ENCODE data around the gene NANOS2.
"Not testable (repeated sequence)": the region's sequence is repeated elsewhere in the genome, so short reads cannot be mapped to it uniquely, and the experiment has no call there.

The NANOS2 gene

DNA sequence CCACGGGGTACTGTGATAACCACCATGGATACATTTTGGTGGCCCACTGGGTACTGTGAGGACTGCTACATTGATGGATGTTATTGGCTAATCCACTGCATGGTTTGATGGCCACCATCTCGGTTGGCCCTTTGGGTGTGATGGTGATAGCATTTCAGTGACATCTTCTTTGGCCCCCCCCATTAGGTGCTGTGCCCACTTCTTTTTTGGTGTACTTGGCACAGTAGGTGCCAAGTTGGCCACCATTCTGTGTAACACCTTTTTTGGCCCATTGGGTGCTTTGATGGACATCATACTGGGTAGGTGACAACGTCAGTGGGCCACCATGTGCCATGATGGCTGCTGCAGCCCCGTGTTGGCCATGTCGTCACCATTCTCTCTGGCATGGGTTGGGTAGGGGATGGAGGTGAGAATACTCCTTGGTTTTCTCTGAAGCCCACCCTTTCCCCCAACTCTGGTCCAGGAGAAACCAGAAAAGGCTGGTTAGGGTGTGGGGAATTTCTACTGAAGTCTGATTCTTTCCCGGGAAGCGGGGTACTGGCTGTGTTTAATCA is 41.3 kb downstream of the NANOS2 start:
- no peak for DNase-seq

GRCh38 chr19:45872095-45872919 is 42.3 kb downstream of the NANOS2 start:
- DNase-seq = no peak

DNA sequence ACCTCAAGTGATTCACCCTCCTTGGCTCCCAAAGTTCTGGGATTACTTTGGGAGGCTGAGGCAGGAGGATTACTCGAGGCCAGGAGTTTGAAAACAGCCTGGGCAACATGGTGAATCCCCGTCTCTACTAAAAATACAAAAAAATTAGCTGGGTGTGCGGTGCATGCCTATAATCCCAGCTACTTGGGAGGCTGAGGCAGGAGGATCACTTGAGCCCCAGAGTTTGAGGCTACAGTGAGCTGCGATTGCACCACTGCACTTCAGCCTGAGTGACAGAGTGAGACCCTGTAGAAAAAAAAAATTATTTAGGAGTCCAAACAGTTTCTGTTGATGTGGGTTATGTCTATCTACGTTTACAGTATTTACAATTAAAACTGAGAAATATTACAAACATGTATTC is 43.8 kb downstream of the NANOS2 start:
- no peak for DNase-seq

DNA sequence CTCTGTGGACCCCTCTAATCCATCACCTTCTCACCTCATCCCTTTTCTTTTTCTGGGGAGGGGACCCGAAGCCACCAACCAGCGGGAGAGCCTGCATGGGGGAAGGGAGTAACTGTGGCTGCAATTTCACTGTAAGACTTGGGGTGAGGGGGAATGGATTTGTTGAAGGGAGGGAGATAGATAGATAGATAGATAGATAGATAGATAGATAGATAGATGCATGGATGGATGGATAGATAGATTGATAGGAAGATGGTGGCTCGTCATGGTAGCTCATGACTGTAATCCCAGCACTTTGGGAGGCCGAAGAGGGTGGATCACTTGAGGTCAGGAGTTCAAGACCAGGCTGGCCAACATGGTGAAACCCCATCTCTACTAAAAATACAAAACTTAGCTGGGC is 47.3 kb downstream of the NANOS2 start:
- not testable (repeated sequence) for DNase-seq

DNA sequence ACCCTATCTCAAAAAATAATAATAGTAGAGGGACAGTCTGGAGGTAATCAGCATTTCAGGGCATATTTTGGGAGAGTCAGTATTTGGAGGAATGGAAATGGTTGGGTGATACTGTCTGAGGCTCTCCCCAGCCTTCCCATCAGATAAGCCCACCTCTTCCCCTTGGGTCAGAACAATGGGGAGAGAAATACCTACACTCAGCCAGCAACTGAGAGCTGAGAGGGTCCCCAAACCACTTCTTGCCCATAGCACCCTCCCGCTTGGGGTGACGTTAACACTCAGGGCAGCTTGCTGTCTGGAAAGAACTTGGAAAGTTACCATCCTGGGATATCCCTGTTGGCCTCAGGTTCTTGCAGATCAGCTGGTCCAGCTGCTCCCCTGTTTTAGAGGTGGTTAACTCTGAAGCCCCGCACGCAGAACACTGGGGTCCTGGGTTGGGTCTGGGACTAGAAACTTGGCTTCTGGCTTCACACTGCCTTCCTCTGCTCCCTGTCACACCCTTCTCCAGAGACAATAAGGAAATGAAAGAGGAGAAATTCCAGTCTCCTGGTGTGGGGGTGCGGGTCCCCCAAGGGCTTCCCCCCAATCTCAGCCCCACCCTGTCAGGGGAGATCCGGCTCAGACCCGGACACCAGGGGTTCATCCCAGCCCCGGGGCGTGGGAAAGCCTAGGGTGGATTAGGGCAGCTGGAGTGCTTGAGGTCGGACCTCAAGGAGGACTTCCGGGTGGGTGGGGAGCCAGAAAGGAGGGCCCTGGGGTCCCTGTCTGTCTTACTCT is 48.0 kb downstream of the NANOS2 start:
- DNase-seq = no peak

DNA sequence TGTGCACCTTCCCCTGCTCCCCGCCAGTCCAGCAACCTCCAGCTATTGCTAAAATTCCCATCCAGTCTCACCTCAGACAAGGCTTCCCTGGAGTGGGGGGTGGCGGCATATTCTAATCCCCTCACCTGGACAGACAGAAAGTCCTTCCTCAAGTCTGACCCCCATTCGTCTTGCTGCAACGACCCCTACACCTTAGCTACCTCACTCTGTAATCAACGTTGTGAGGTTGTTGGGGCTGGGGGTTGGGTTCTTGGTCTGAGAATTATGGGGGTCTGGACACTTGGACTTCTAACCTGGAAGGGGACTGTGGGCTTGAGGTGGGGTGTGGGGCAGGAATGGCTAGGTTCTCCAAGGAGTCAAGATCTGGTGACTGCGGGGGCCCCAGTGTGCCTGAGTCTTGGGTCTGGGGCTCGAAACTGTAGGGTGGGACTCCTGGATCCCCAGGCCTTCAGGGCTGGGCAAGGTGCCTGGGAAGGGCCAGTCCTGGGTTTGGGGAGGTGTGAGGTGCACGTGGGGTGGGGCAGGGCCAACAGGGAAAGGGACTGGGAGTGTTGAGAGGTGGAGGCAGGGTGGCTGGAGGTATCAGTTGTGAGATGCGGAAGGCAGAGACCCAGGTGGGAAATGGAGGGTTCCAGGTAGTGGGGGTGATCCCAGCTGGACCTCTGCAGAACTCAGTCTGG is 49.2 kb downstream of the NANOS2 start:
- DNase-seq = no peak

- no peak for DNase-seq
Observed at GRCh38 chr19:45864629-45865082, 49.9 kb downstream of the NANOS2 start.

DNA sequence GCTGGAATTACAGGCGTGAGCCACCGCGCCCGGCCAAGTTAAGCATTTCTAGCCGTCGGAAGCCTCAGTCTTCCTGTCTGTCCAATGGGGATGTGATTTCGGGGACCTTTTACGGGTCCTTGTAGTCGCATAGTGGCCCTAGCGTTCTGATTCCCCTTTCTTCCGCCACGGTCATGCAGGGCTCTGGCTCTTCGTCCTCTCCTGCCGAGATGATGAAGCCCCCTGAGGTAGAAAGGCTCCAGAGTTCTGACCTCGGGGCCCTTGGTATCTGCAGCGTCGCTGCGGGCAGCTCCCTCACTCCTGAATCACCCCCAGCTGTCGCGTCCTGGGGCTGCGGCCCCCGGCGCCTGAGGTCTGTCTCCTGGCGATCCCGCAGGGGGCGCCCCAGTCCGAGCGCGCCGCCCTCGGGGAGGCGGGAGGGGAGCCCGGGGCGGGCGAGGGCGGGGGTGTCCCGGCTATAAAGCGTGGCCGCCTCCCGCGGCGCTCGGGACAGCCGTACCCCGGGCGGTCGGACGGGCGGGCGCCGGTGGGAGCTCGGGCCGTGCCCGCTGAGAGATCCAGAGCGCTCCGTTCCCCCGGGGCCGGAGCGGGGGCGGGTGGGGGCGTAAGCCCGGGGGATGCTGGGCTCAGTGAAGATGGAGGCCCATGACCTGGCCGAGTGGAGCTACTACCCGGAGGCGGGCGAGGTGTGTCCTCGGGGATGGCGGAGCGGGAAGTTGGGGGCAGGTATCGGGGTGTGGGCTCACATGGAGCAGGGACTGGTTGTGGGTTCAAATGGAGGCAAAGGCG is 50.5 kb downstream of the NANOS2 start, which contains the start of gene FOXA3:
Gene FOXA3, plus strand, starts transcription at position 487 of the 789 bp plus-strand sequence. Its CDS starts 131 bp downstream, at position 618.
- DNase-seq = peak in 5 of 6 experiments; percentile 15 to 50 (median 35)

DNA sequence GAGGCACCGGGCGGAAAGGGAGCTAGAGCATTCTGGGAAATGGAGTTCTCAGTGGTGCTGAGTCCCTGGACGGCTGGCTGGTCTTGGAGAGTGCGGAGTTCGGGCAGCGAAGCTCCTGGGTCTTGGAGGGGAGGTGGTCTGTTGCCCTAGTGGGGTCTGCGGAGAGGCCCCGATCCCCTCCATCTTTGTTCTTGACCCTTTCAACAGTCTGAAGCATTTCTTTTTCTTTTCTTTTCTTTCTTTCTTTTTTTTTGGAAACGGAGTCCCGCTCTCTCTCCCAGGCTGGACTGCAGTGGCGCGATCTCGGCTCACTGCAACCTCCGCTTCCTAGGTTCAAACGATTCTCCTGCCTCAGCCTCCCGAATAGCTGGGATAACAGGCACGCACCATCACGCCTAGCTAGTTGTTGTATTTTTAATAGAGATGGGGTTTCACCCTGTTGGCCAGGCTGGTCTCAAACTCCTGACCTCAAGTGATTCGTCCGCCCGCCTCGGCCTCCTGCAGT is 51.2 kb downstream of the NANOS2 start:
- no peak for DNase-seq
